Measurements from ENCODE around the gene TGM2.

DNA sequence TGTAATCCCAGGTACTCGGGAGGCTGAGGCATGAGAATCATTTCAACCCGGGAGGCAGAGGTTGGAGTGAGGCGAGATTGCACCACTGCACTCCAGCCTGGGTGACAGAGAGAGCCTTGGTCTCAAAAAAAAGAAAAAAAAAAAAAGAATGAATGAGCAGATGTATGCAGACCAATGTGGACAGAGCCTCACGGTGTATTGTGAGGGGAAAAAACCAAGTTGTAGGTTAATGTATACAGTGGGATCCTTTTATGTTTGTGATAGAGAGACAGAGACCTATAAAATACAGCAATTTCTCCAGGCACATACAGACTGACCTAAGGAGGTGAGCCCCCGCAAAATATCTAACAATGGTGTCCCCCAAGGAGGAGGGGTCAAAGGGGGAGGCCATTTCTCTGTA, 11.7 kb downstream of the TGM2 start:
- TF ChIP-seq, protein P1, sequence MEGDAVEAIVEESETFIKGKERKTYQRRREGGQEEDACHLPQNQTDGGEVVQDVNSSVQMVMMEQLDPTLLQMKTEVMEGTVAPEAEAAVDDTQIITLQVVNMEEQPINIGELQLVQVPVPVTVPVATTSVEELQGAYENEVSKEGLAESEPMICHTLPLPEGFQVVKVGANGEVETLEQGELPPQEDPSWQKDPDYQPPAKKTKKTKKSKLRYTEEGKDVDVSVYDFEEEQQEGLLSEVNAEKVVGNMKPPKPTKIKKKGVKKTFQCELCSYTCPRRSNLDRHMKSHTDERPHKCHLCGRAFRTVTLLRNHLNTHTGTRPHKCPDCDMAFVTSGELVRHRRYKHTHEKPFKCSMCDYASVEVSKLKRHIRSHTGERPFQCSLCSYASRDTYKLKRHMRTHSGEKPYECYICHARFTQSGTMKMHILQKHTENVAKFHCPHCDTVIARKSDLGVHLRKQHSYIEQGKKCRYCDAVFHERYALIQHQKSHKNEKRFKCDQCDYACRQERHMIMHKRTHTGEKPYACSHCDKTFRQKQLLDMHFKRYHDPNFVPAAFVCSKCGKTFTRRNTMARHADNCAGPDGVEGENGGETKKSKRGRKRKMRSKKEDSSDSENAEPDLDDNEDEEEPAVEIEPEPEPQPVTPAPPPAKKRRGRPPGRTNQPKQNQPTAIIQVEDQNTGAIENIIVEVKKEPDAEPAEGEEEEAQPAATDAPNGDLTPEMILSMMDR (IDR thresholded peaks at IDR 0.05; ENCODE audit: low read depth, low read length) = no peak
- TF ChIP-seq EZH2phosphoT487 (IDR thresholded peaks at IDR 0.05; ENCODE audit: low read depth) = no peak
